GM21825 (cell line): Measurements from ENCODE around the gene PRRG2.

Experiments used
- ATAC-seq: cut with Tn5 transposase; IDR thresholded peaks from one replicate; pipeline ENCODE4 v1.9.1; 2021; ENCODE audit warnings: mild to moderate bottlenecking, moderate library complexity; ENCODE audit not compliant: unreplicated experiment

PRRG2 gene

GRCh38 chr19:49581007-49581508 is at the start of gene PRRG2:
Gene PRRG2 (plus strand): TSS chr19:49581316. CDS start chr19:49583220, 1,904 bp downstream.
- no peak for ATAC-seq

GRCh38 chr19:49533551-49534488 is 47.3 kb upstream of the PRRG2 start:
- peak; percentile 81 for ATAC-seq

- no peak for ATAC-seq
These were observed 46.3 kb upstream of the PRRG2 start for GRCh38 chr19:49534632-49535385.

- no peak for ATAC-seq
These were observed 44.1 kb upstream of the PRRG2 start for GRCh38 chr19:49536921-49537462.

- ATAC-seq: no peak
These were observed 42.5 kb upstream of the PRRG2 start for GRCh38 chr19:49538643-49539042.

- ATAC-seq: no peak
These were observed 41.7 kb upstream of the PRRG2 start for GRCh38 chr19:49539192-49539952.

- ATAC-seq: no peak
These were observed 39.2 kb upstream of the PRRG2 start for GRCh38 chr19:49541914-49542313.

GRCh38 chr19:49542446-49542845 is 38.7 kb upstream of the PRRG2 start:
- ATAC-seq: no peak

GRCh38 chr19:49543032-49543431 is 38.1 kb upstream of the PRRG2 start:
- ATAC-seq: no peak

GRCh38 chr19:49544154-49544553 is 37.0 kb upstream of the PRRG2 start:
- ATAC-seq: no peak

- ATAC-seq: no peak
These were observed 34.1 kb upstream of the PRRG2 start for GRCh38 chr19:49546825-49547565.

GRCh38 chr19:49549045-49549444 is 32.1 kb upstream of the PRRG2 start:
- no peak for ATAC-seq

GRCh38 chr19:49551531-49551930 is 29.6 kb upstream of the PRRG2 start:
- no peak for ATAC-seq

- ATAC-seq: no peak
These were observed 28.4 kb upstream of the PRRG2 start for GRCh38 chr19:49552749-49553148.

- ATAC-seq: no peak
These were observed 27.5 kb upstream of the PRRG2 start for GRCh38 chr19:49553451-49554271.

GRCh38 chr19:49554701-49555181 is 26.4 kb upstream of the PRRG2 start:
- no peak for ATAC-seq

- ATAC-seq: no peak
These were observed 25.3 kb upstream of the PRRG2 start for GRCh38 chr19:49555600-49556411.
